ENCODE measurements around the gene MX2. TPM values are rescaled to one million over a fixed set of nuclear protein-coding genes. Genes with fewer than 3 reads are reported as not detected.

Gene MX2
- total and polyA plus RNA-seq, 10 of the 15 experiments (the other 5 are each of a cell fraction or from before 2014, with no cell fraction given) = 10.5 to 167 (median 46.1) TPM

GRCh38 chr21:41364308-41364707 is 2.5 kb downstream of the MX2 start:
- no peaks in the 10 kb centered on the region for H3K36me3 ChIP-seq (ENCODE audit: control insufficient read depth in 2 of 2, insufficient read depth in 2 of 2, low read length in 1 of 2)
- TF ChIP-seq ZNF207 (IDR thresholded peaks at IDR 0.05; ENCODE audit: borderline replicate concordance) (no peak), MXI1 (IDR thresholded peaks at IDR 0.05; ENCODE audit: low read depth, low read length) (no peak), SRF (IDR thresholded peaks at IDR 0.05; ENCODE audit: low read depth in 2 of 2, low read length in 2 of 2) (no peak), SP1 (IDR thresholded peaks at IDR 0.05; ENCODE audit: low read depth, low read length) (no peak), CREB1 (IDR thresholded peaks at IDR 0.05; ENCODE audit: low read depth) (no peak), ZSCAN29 (IDR thresholded peaks at IDR 0.05) (no peak), SIX5 (IDR thresholded peaks at IDR 0.05; ENCODE audit: low read depth, low read length, severe bottlenecking) (no peak), NFXL1 (IDR thresholded peaks at IDR 0.05; ENCODE audit: borderline replicate concordance) (no peak), POLR2AphosphoS2 (IDR thresholded peaks at IDR 0.05; ENCODE audit: low read depth, low read length) (no peak)
- CTCF ChIA-PET = no interaction called here
- peak overlapping the region; percentile 84 for H3K4me3 ChIP-seq
- no peak for FAIRE-seq
- DNase-seq (ENCODE audit: low read depth, low spot score) = no peak
- peak overlapping the region; percentile 87 for H3K4me2 ChIP-seq (ENCODE audit: control insufficient read depth, insufficient read depth)
- H3K9ac ChIP-seq (ENCODE audit: control insufficient read depth, insufficient read depth, low read length) = peak overlapping the region; percentile 39
- in situ Hi-C loops (cut with MboI) = no loop called here
- H3K27me3 ChIP-seq (replicated peaks in 1 of 2; ENCODE audit: control insufficient read depth in 2 of 2, insufficient read depth in 2 of 2, low read length in 1 of 2) = no peaks in the 10 kb centered on the region
- H2AFZ ChIP-seq (ENCODE audit: control insufficient read depth, low read depth, low read length) = no peak overlapping the region
- peaks cover 52% of the 10 kb centered on the region for H3K79me2 ChIP-seq (ENCODE audit: control insufficient read depth, insufficient read depth, low read length)
- POLR2A ChIA-PET = no interaction called here
- H4K20me1 ChIP-seq (ENCODE audit: control insufficient read depth, insufficient read depth) = no peaks in the 10 kb centered on the region
- SMC1A ChIA-PET (ENCODE audit: uncharacterized antibody, unreplicated experiment) = interaction anchor here (4.1 kb wide), 1 partner anchor 6 kb away, joined by 32 read pairs; no protein-coding TSS in a partner anchor
- 46% methylated on average over 6 of the region's 6 CpGs for WGBS (ENCODE audit: insufficient coverage, insufficient replicate concordance, low lambda C conversion rate, missing lambda C conversion rate)
- no peaks in the 10 kb centered on the region for H3K9me3 ChIP-seq (replicated peaks; ENCODE audit: control insufficient read depth, insufficient read depth, low read length)
- H3K27ac ChIP-seq (ENCODE audit: control insufficient read depth, insufficient read depth) = peak overlapping the region; percentile 89
- RAD21 ChIA-PET (ENCODE audit: unreplicated experiment) = interaction anchor here (5.3 kb wide), 1 partner anchor 81 kb away, joined by 34 read pairs; no protein-coding TSS in a partner anchor
- H3K4me1 ChIP-seq (ENCODE audit: control insufficient read depth, insufficient read depth, low read length) = peaks cover 48% of the 10 kb centered on the region
- ATAC-seq = peak; percentile 32
- BruUV-seq (replicated peaks) = no TSS peak
- intact Hi-C loops (cut with micrococcal nuclease; ENCODE audit: unreplicated experiment) = loop anchor here (5.0 to 10.0 kb wide), 4 partner anchors 82 to 860 kb away; no protein-coding TSS in a partner anchor

Data from GM12878 (cell line).